HepG2 (cell line): Measurements from ENCODE around the gene NEDD4L. TPM values are rescaled to one million over a fixed set of nuclear protein-coding genes. Genes with fewer than 3 reads are reported as not detected.

Experiments
- AGO2 ChIP-seq: fragments of 200-400 bp; formaldehyde crosslinking; optimal IDR thresholded peaks from 2 replicates; pipeline ENCODE3; 2017; ENCODE audit warnings: mild to moderate bottlenecking, low read depth, low read length, moderate library complexity
- ELF1 ChIP-seq: sonication (generic); formaldehyde crosslinking; IDR thresholded peaks from 2 replicates; pipeline ENCODE4 v1.4.0; 2020; ENCODE audit warnings: missing genetic modification reagents
- FOXA1 ChIP-seq, 2 experiments: fragments of 450-650 bp in 1 of 2; sonication (generic) in 1 of 2; formaldehyde crosslinking in 1 of 2; IDR thresholded peaks; 2 replicates each; pipeline versions ENCODE4 v1.4.0 to v1.6.1; 2016 to 2020; ENCODE audit warnings: missing genetic modification reagents in 1 of 2
- GPBP1L1 ChIP-seq: sonication (generic); formaldehyde crosslinking; IDR thresholded peaks from 2 replicates; pipeline ENCODE4 v1.5.0; 2020; ENCODE audit warnings: mild to moderate bottlenecking, missing genetic modification reagents
- GPN1 ChIP-seq: sonication (generic); formaldehyde crosslinking; IDR thresholded peaks from 2 replicates; pipeline ENCODE4 v1.5.1; 2020; ENCODE audit warnings: missing genetic modification reagents, borderline replicate concordance
- GTF2F1 ChIP-seq: fragments of 150-350 bp; IDR thresholded peaks from 2 replicates; pipeline ENCODE4 v1.6.1; 2014; ENCODE audit warnings: low read length
- HOXA5 ChIP-seq: sonication (generic); formaldehyde crosslinking; IDR thresholded peaks from 2 replicates; pipeline ENCODE4 v1.4.0; 2020; ENCODE audit warnings: missing genetic modification reagents
- MLLT10 ChIP-seq: sonication (generic); formaldehyde crosslinking; IDR thresholded peaks from 2 replicates; pipeline ENCODE4 v1.4.0; 2020; ENCODE audit warnings: missing genetic modification reagents
- POGZ ChIP-seq: sonication (generic); formaldehyde crosslinking; IDR thresholded peaks from 2 replicates; pipeline ENCODE4 v1.4.0; 2020; ENCODE audit warnings: mild to moderate bottlenecking, missing genetic modification reagents
- SATB2 ChIP-seq: sonication (generic); formaldehyde crosslinking; IDR thresholded peaks from 2 replicates; pipeline ENCODE4 v1.5.0; 2020; ENCODE audit warnings: missing genetic modification reagents
- SIN3B ChIP-seq: fragments of 150-350 bp; IDR thresholded peaks from 2 replicates; pipeline ENCODE4 v1.6.1; 2014; ENCODE audit warnings: low read length
- TERF1 ChIP-seq: sonication (generic); formaldehyde crosslinking; IDR thresholded peaks from 2 replicates; pipeline ENCODE4 v1.8.0; 2022; ENCODE audit warnings: mild to moderate bottlenecking, missing genetic modification reagents, moderate library complexity
- XRCC5 ChIP-seq: fragments of 200-400 bp; formaldehyde crosslinking; optimal IDR thresholded peaks from 2 replicates; pipeline ENCODE3; 2017; ENCODE audit warnings: mild to moderate bottlenecking, low read length
- ZBTB3 ChIP-seq: sonication (generic); formaldehyde crosslinking; IDR thresholded peaks from 2 replicates; pipeline ENCODE4 v1.4.0; 2020; ENCODE audit warnings: low read depth, mild to moderate bottlenecking, moderate library complexity, missing genetic modification reagents, borderline replicate concordance
- ZFP90 ChIP-seq: sonication (generic); formaldehyde crosslinking; IDR thresholded peaks from 2 replicates; pipeline ENCODE4 v1.8.0; 2022; ENCODE audit warnings: missing genetic modification reagents, mild to moderate bottlenecking, inconsistent platforms, borderline replicate concordance
- ZFY ChIP-seq: sonication (generic); formaldehyde crosslinking; IDR thresholded peaks from 2 replicates; pipeline ENCODE4 v1.4.0; 2020; ENCODE audit warnings: missing genetic modification reagents
- ZNF180 ChIP-seq: sonication (generic); formaldehyde crosslinking; IDR thresholded peaks from 2 replicates; pipeline ENCODE4 v1.4.0; 2020; ENCODE audit warnings: low read depth, missing genetic modification reagents, borderline replicate concordance
- ZNF383 ChIP-seq: sonication (generic); formaldehyde crosslinking; IDR thresholded peaks from 2 replicates; pipeline ENCODE4 v1.4.0; 2020; ENCODE audit warnings: missing genetic modification reagents, mild to moderate bottlenecking, borderline replicate concordance
- ZNF513 ChIP-seq: sonication (generic); formaldehyde crosslinking; conservative IDR thresholded peaks from 2 replicates; pipeline ENCODE4 v1.5.0; 2020; ENCODE audit warnings: missing genetic modification reagents
- ZNF766 ChIP-seq: sonication (generic); formaldehyde crosslinking; IDR thresholded peaks from 2 replicates; pipeline ENCODE4 v1.5.0; 2020; ENCODE audit warnings: missing genetic modification reagents, borderline replicate concordance
- polyA plus RNA-seq, 8 experiments: library from polyadenylated mRNA; depleted of rRNA in 3 of 8; stranded (reverse) in 7 of 8; unstranded in 1 of 8; fragments of >200 nt; fragmentation: Illumina TruSeq in 4 of 8; extraction: Trizol in 4 of 8; gene quantifications; 2 replicates each; pipeline versions ENCODE4 v1.2.1 to v1.2.3, GENCODE V29; 2011 to 2016; ENCODE audit warnings: low read depth in 4 of 8, missing spikeins in 1 of 8, mixed read lengths in 1 of 8; ENCODE audit not compliant: insufficient read depth in 1 of 8
- total RNA-seq, 5 experiments: library from RNA; depleted of rRNA; stranded (reverse); fragments of >200 nt; fragmentation: Illumina TruSeq; extraction: Trizol; gene quantifications; 2 replicates each; pipeline ENCODE4 v1.2.3, GENCODE V29; 2016; ENCODE audit warnings: low read depth in 1 of 5
- TF ChIP-seq, protein P1 (sequence below): sonication (generic); formaldehyde crosslinking; IDR thresholded peaks from 2 replicates; pipeline ENCODE4 v1.5.0; 2020; ENCODE audit warnings: missing genetic modification reagents
- TF ChIP-seq, protein P2 (sequence below): sonication (generic); formaldehyde crosslinking; IDR thresholded peaks from 2 replicates; pipeline ENCODE4 v1.4.0; 2020; ENCODE audit warnings: mild to moderate bottlenecking, low read depth, missing genetic modification reagents

NEDD4L gene
- total and polyA plus RNA-seq, 2 of the 13 experiments (the other 11 are each of a cell fraction or from before 2014, with no cell fraction given), result 168 to 390 TPM

DNA sequence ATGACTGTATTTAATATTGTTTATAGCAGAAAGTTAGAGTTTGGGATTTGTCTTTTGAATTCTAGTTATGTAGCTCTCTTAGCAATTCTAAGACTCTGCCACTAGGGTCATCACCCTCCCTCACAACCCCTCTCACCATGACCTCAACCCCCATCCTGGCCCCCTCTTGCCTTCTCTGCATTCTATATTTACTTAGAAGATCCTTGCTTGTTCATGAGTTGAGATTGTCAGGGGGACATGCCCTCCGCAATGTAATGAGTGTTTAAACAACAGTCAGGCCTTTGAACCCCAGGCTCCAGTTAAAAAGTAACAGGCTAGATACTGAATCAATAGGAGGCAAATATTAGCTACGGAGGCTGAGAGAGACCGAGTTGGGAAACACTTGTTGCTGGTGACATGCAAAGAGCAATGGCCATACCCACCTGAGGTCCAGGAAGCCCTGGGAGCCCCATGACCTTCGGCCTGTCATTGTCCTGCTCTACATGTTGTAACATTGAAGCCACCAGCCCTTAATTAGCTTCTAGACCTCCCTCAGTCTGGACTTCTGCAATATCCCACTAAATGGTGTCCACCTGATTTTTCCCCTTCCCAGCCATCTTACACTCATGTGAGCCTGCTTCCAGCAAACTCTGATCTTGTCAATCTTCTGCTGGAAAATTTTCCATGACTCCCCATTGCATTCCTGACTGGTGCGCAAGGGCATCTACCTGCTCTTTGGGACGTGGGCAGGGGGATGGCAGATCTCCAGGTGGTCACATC lies 363.8 kb downstream of the NEDD4L start (continued):
- peak; percentile 58 for TF ChIP-seq ELF1 (CRISPR knock-in tag)
- no peak for TF ChIP-seq TERF1
- TF ChIP-seq POGZ, result peak; percentile 69; the same call in 1 of the 2 replicates
- TF ChIP-seq MLLT10, result no peak
- peak; percentile 25; the same call in 1 of the 2 replicates for TF ChIP-seq ZBTB3
- TF ChIP-seq, protein P1, sequence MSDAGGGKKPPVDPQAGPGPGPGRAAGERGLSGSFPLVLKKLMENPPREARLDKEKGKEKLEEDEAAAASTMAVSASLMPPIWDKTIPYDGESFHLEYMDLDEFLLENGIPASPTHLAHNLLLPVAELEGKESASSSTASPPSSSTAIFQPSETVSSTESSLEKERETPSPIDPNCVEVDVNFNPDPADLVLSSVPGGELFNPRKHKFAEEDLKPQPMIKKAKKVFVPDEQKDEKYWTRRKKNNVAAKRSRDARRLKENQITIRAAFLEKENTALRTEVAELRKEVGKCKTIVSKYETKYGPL (CRISPR knock-in tag), result 0 out of 2 replicates have a peak, but pooled peaks have one; percentile 62
- TF ChIP-seq ZNF513 (CRISPR knock-in tag), result no peak
- no peak for TF ChIP-seq SIN3B
- TF ChIP-seq ZNF383 (CRISPR knock-in tag), result no peak
- TF ChIP-seq ZNF180, result no peak
- peak; percentile 25; the same call in 1 of the 2 replicates for TF ChIP-seq ZFP90 (CRISPR knock-in tag)
- TF ChIP-seq GPN1 (CRISPR knock-in tag), result no peak
- TF ChIP-seq, protein P2, sequence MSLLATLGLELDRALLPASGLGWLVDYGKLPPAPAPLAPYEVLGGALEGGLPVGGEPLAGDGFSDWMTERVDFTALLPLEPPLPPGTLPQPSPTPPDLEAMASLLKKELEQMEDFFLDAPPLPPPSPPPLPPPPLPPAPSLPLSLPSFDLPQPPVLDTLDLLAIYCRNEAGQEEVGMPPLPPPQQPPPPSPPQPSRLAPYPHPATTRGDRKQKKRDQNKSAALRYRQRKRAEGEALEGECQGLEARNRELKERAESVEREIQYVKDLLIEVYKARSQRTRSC, result no peak
- no peak; the same call in 1 of the 2 replicates for TF ChIP-seq ZFY (CRISPR knock-in tag)
- TF ChIP-seq SATB2 (CRISPR knock-in tag), result 0 out of 2 replicates have a peak, but pooled peaks have one; percentile 79
- TF ChIP-seq ZNF766, result no peak
- TF ChIP-seq GTF2F1, result no peak
- peak; percentile 35 for TF ChIP-seq AGO2
- TF ChIP-seq FOXA1 (IDR thresholded peaks at IDR 0.05), result peak; percentile 95
- peak; percentile 89 for TF ChIP-seq FOXA1 (CRISPR knock-in tag; IDR thresholded peaks at IDR 0.05)
- no peak for TF ChIP-seq GPBP1L1
- TF ChIP-seq HOXA5 (CRISPR knock-in tag), result peak; percentile 53; the same call in 1 of the 2 replicates
- no peak for TF ChIP-seq XRCC5
